H1 (cell line): Measurements from ENCODE around the gene LRTM1. TPM values are rescaled to one million over a fixed set of nuclear protein-coding genes. Genes with fewer than 3 reads are reported as not detected.

Experiments
- CHD2 ChIP-seq: IDR thresholded peaks from 2 replicates; pipeline ENCODE4 v1.6.1; 2012; ENCODE audit warnings: low read length, improper control_type of control experiment
- POLR2AphosphoS5 ChIP-seq: IDR thresholded peaks from 2 replicates; pipeline ENCODE4 v1.6.1; 2011; ENCODE audit warnings: low read depth, low read length
- SIX5 ChIP-seq: IDR thresholded peaks from 2 replicates; pipeline ENCODE4 v1.6.1; 2011; ENCODE audit warnings: mild to moderate bottlenecking, low read depth, low read length
- polyA plus RNA-seq, 7 experiments: library from polyadenylated mRNA; depleted of rRNA in 3 of 7; stranded (reverse) in 5 of 7; unstranded in 2 of 7; fragments of >200 nt in 5 of 7; fragments of 200-250 nt in 2 of 7; gene quantifications; 1 replicate in 5 of 7; 2 replicates in 1 of 7; 4 replicates in 1 of 7; pipeline versions ENCODE4 v1.2.1 to v1.2.3, GENCODE V29; 2011 to 2013; ENCODE audit warnings: missing spikeins in 2 of 7, mixed read lengths in 2 of 7
- total RNA-seq: library from RNA; stranded (reverse); fragmentation: NEBNext Ultra II Directional; extraction: Animal tissue kit (Norgen Biotek cat#: 25700); gene quantifications from 2 replicates; pipeline ENCODE4 v1.2.1, GENCODE V29; 2021
- TF ChIP-seq, protein P1 (sequence below): IDR thresholded peaks from 2 replicates; pipeline ENCODE4 v1.6.1; 2011; ENCODE audit warnings: low read length, improper control_type of control experiment

Gene LRTM1
- total and polyA plus RNA-seq, 2 of the 8 experiments (the other 6 are each of a cell fraction or from before 2014, with no cell fraction given): not detected

DNA sequence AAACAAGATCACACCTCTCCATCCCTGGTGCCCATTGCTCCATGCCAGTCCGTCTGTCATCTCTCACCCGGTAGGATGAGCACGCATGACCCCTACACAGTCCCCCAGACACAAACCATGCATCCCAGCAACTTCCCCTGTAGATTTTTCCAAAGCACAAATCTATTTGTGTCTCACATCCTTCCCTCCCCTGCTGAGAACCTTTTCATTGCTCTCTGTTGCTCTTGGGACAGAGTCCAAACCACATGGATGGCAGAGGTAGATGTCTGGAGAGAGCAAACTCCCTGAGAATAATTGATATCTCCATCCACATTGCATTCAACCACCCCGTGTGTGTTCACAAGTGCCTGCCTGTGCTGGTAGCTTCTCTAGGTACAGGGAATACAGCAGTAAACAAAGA lies 29.9 kb upstream of the LRTM1 start (continued):
- TF ChIP-seq, protein P1, sequence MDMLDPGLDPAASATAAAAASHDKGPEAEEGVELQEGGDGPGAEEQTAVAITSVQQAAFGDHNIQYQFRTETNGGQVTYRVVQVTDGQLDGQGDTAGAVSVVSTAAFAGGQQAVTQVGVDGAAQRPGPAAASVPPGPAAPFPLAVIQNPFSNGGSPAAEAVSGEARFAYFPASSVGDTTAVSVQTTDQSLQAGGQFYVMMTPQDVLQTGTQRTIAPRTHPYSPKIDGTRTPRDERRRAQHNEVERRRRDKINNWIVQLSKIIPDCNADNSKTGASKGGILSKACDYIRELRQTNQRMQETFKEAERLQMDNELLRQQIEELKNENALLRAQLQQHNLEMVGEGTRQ: no peak
- TF ChIP-seq CHD2 (no peak), POLR2AphosphoS5 (no peak), SIX5 (no peak)
- TF ChIP-seq, all 59 proteins: peak for 0
